Left lung (tissue), 10 donors: ENCODE measurements around the gene NUP98. TPM values are rescaled to one million over a fixed set of nuclear protein-coding genes. Genes with fewer than 3 reads are reported as not detected.

Source experiments
- ATAC-seq: fragments of 200-7000 bp; cut with Tn5 transposase; one replicate; pipeline ENCODE4 v1.9.1; 2020; ENCODE audit warnings: moderate library complexity
- DNase-seq, 4 donors: peaks; one replicate each; pipeline ENCODE4 v3.0.0-alpha.2; 2013 to 2020
- H3K27ac ChIP-seq, 2 donors: fragments of 200-600 bp; sonication (generic) in 1 of 2; one replicate each; pipeline versions ENCODE4 v1.5.0 to v1.8.0; 2020 to 2021
- H3K27me3 ChIP-seq, 2 donors: fragments of 200-600 bp; sonication (generic) in 1 of 2; one replicate each; pipeline versions ENCODE4 v1.5.0 to v1.8.0; 2020 to 2021
- H3K36me3 ChIP-seq, 2 donors: fragments of 200-600 bp; sonication (generic) in 1 of 2; one replicate each; pipeline versions ENCODE4 v1.5.0 to v1.8.0; 2020 to 2021
- H3K4me1 ChIP-seq, 2 donors: fragments of 200-600 bp; one replicate each; pipeline ENCODE4 v1.8.0; 2021
- H3K4me3 ChIP-seq, 2 donors: fragments of 200-600 bp; sonication (generic) in 1 of 2; one replicate each; pipeline versions ENCODE4 v1.5.0 to v1.8.0; 2020 to 2021; ENCODE audit warnings: mild to moderate bottlenecking in 1 of 2
- H3K9me3 ChIP-seq, 2 donors: fragments of 200-600 bp; sonication (generic) in 1 of 2; one replicate each; pipeline versions ENCODE4 v1.5.0 to v1.8.0; 2020 to 2021
- intact Hi-C, 2 donors: fragments of 100-400 bp; cut with DNase I; formaldehyde crosslinking; loops; one replicate each; pipeline versions ENCODE4 v1.11.2 to v1.14.2; 2022
- polyA plus RNA-seq, 6 donors: library from polyadenylated mRNA; unstranded; fragments of 120-200 nt; gene quantifications; one replicate each; pipeline ENCODE4 v1.2.1, GENCODE V29; 2013; ENCODE audit not compliant: insufficient read length in 6 of 6
- total RNA-seq, 2 donors: library from RNA; stranded (reverse); fragmentation: NEBNext Ultra II Directional; extraction: Animal tissue kit (Norgen Biotek cat#: 25700); gene quantifications; one replicate each; pipeline ENCODE4 v1.2.1, GENCODE V29; 2021
- TF ChIP-seq, protein P1 (sequence below), 2 donors: fragments of 200-600 bp; sonication (generic) in 1 of 2; IDR thresholded peaks; one replicate each; pipeline versions ENCODE4 v1.5.0 to v1.8.0; 2021; ENCODE audit warnings: antibody characterized with exemption in 2 of 2
- donor health status: DM: no; HTN: yes; CAD: no.
- donor health status: DM: no; HTN: no; CAD: no.

NUP98 gene
- total and polyA plus RNA-seq, 8 donors = 59.9 to 76.3 (median 66.8) TPM

DNA sequence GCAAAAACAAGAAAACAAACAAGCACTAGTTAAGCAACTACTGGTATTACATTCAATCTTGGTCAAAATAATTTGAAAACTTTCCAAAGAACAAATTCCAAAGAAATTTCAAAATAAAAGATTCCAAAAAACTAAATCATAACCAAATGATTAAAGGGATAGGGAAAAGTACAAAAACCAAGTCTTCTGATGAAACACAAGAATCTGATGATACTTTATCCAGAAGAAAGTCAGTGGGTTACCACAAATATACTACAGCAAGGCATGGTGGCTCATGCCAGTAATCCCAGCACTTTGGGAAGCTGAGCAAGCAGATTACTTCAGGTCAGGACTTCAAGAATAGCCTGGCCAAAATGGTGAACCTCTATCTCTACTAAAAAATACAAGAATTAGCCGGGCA lies 59.1 kb downstream of the NUP98 start:
- Histone ChIP-seq H3K27me3 (no peaks in the 10 kb centered on the region), H3K27ac (no peak overlapping the region), H3K4me1 (no peaks in the 10 kb centered on the region), H3K9me3 (no peaks in the 10 kb centered on the region), H3K4me3 (no peak overlapping the region), H3K36me3 (peaks cover 0 to 96% of the 10 kb centered on the region in 2 donors)
- DNase-seq = no peak
- no peak for ATAC-seq
- intact Hi-C loops = no loop called here
- TF ChIP-seq, protein P1, sequence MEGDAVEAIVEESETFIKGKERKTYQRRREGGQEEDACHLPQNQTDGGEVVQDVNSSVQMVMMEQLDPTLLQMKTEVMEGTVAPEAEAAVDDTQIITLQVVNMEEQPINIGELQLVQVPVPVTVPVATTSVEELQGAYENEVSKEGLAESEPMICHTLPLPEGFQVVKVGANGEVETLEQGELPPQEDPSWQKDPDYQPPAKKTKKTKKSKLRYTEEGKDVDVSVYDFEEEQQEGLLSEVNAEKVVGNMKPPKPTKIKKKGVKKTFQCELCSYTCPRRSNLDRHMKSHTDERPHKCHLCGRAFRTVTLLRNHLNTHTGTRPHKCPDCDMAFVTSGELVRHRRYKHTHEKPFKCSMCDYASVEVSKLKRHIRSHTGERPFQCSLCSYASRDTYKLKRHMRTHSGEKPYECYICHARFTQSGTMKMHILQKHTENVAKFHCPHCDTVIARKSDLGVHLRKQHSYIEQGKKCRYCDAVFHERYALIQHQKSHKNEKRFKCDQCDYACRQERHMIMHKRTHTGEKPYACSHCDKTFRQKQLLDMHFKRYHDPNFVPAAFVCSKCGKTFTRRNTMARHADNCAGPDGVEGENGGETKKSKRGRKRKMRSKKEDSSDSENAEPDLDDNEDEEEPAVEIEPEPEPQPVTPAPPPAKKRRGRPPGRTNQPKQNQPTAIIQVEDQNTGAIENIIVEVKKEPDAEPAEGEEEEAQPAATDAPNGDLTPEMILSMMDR (IDR thresholded peaks at IDR 0.05) = no peak

DNA sequence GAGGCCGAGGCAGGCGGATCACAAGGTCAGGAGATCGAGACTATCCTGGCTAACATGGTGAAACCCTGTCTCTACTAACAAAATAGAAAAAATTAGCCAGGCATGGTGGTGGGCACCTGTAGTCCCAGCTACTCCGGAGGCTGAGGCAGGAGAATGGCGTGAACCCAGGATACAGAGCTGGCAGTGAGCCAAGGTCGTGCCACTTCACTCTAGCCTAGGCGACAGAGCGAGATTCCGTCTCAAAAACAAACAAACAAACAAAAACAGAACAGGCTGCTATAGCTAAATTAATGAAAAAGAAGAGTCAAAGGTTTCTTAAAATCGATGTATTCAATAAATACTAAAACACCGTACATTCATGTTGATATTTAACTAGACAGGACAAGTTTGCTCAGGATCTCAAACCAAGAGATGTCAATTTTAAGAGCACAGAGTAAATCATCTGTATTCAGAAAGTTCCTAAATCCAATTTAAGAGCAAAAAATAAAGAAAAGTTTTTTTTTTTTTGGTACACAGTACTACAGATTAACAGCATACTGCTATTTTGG lies 59.9 kb downstream of the NUP98 start:
- Histone ChIP-seq H3K4me1 (no peaks in the 10 kb centered on the region), H3K27ac (no peak overlapping the region), H3K4me3 (no peak overlapping the region), H3K36me3 (peaks cover 0 to 96% of the 10 kb centered on the region in 2 donors), H3K27me3 (no peaks in the 10 kb centered on the region), H3K9me3 (no peaks in the 10 kb centered on the region)
- intact Hi-C loops = no loop called here
- ATAC-seq = no peak
- no peak for DNase-seq
- TF ChIP-seq, protein P1 (IDR thresholded peaks at IDR 0.05) = no peak

DNA sequence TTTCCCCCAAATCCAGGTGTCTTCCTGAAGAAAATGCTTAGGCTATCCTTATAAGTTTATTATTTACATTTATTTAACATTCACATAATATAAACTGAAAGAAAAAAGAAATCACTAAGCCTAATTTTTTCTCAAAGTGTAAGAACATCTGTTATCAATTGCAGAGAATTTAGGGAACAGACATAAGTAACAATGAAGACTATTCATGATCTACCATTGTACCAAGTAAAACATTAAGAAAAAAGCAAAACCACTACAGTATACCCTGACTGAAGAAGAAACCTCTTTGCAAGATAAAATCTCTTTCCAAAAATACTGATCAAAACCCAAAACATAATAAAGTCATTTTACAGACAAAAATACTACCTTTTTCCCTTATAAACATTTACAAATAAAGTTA lies 60.5 kb downstream of the NUP98 start:
- Histone ChIP-seq H3K9me3 (no peaks in the 10 kb centered on the region), H3K4me3 (no peak overlapping the region), H3K36me3 (peaks cover 0 to 96% of the 10 kb centered on the region in 2 donors), H3K27me3 (no peaks in the 10 kb centered on the region), H3K4me1 (no peaks in the 10 kb centered on the region), H3K27ac (no peak overlapping the region)
- DNase-seq = no peak
- no peak for ATAC-seq
- intact Hi-C loops = no loop called here
- TF ChIP-seq, protein P1 (IDR thresholded peaks at IDR 0.05) = no peak

DNA sequence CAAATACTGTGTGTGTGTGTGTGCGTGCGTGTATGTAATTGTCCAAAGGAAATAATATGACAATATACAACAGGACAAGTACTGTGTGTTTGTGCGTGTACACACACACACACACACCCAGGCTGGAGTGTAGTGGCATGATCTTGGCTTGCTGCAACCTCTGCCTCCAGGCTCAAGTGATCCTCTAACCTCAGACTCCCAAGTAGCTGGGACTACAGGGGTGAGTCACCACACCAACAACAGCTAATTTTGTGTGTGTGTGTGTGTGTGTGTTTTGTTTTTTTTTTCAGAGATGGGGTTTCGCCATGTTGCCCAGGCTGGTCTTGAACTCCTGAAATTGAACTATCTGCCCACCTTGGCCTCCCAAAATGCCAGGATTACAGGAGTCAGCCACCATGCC lies 61.5 kb downstream of the NUP98 start:
- H3K4me1 ChIP-seq = no peaks in the 10 kb centered on the region
- TF ChIP-seq, protein P1 (IDR thresholded peaks at IDR 0.05) = no peak
- no peak for ATAC-seq
- DNase-seq = no peak
- no peaks in the 10 kb centered on the region for H3K9me3 ChIP-seq
- intact Hi-C loops = no loop called here
- peaks cover 0 to 96% of the 10 kb centered on the region in 2 donors for H3K36me3 ChIP-seq
- no peak overlapping the region for H3K4me3 ChIP-seq
- no peaks in the 10 kb centered on the region for H3K27me3 ChIP-seq
- no peak overlapping the region for H3K27ac ChIP-seq

DNA sequence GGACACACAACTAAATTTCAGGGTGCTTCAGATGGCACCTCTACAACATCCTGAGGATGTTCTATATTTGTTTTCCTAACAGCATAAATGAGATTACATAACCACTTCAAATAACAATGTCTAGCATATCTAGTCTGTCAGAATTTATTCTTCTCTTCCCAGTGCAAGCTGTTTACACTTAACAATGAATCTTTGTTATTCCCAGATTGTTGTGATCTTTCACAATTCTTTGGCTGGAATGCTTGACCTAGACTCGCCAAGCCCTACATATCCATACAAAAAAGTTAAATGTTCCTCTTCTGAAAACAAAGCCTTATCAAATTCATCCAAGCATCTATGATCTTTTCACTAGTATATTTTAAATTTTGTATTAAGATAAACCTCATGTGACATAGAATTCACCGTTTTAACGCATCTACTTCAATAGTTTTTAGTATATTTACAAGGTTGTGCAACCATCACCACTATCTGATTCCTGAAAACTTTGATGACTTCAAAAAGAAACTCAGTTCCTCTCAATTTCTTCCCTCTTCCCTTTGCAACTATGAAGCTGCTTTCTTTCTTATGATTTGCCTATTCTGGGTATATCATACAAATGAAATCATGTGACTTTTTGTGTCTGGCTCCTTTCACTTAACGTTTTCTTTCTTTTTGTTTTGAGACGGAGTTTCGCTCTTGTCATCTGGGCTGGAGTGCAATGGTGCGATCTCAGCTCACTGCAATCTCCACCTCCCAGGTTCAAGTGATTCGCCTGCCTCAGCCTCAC lies 64.5 kb downstream of the NUP98 start:
- TF ChIP-seq, protein P1 (IDR thresholded peaks at IDR 0.05) = no peak
- intact Hi-C loops = no loop called here
- Histone ChIP-seq H3K27ac (no peak overlapping the region), H3K36me3 (peaks cover 0 to 98% of the 10 kb centered on the region in 2 donors), H3K9me3 (no peaks in the 10 kb centered on the region), H3K4me3 (no peak overlapping the region), H3K4me1 (no peaks in the 10 kb centered on the region), H3K27me3 (no peaks in the 10 kb centered on the region)
- DNase-seq (no peak), ATAC-seq (no peak)
